ENCODE measurements around the gene ACACA.

- no peak for TF ChIP-seq CTCF (IDR thresholded peaks at IDR 0.05; ENCODE audit: extremely low read depth in 1 of 2, insufficient read depth in 1 of 2, low read depth in 1 of 2, low read length in 2 of 2)
- TF ChIP-seq EZH2 (IDR thresholded peaks at IDR 0.05; ENCODE audit: borderline replicate concordance, low read depth, low read length, severe bottlenecking), result no peak
- no peak for TF ChIP-seq POLR2AphosphoS5 (IDR thresholded peaks at IDR 0.05; ENCODE audit: insufficient read depth, low read depth, low read length)
Observed at GRCh38 chr17:37052450-37052849, 354.2 kb downstream of the ACACA start.

Data from endothelial cell of umbilical vein (primary cell).